HEK293T (cell line): Measurements from ENCODE around the gene OR10A5.

Experiments
- ARNT ChIP-seq: fragments of 450-650 bp; IDR thresholded peaks from 2 replicates; pipeline ENCODE4 v1.6.1; 2017; ENCODE audit warnings: mild to moderate bottlenecking
- ELF4 ChIP-seq: fragments of 450-650 bp; IDR thresholded peaks from 2 replicates; pipeline ENCODE4 v1.6.1; 2017; ENCODE audit warnings: antibody characterized with exemption
- FOXA1 ChIP-seq: fragments of 450-650 bp; IDR thresholded peaks from 2 replicates; pipeline ENCODE4 v1.6.1; 2016; ENCODE audit warnings: mild to moderate bottlenecking
- FOXM1 ChIP-seq: fragments of 450-650 bp; IDR thresholded peaks from 2 replicates; pipeline ENCODE4 v1.6.1; 2017; ENCODE audit warnings: mild to moderate bottlenecking, borderline replicate concordance
- SP1 ChIP-seq: fragments of 450-650 bp; IDR thresholded peaks from 2 replicates; pipeline ENCODE4 v1.6.1; 2017
- SUZ12 ChIP-seq: fragments of 450-650 bp; IDR thresholded peaks from 2 replicates; pipeline ENCODE4 v1.6.1; 2016; ENCODE audit warnings: mild to moderate bottlenecking
- ZNF384 ChIP-seq: fragments of 450-650 bp; IDR thresholded peaks from 2 replicates; pipeline ENCODE4 v1.6.1; 2016
- TF ChIP-seq, protein P1 (sequence below): fragments of 450-650 bp; IDR thresholded peaks from 2 replicates; pipeline ENCODE4 v1.6.1; 2016

DNA sequence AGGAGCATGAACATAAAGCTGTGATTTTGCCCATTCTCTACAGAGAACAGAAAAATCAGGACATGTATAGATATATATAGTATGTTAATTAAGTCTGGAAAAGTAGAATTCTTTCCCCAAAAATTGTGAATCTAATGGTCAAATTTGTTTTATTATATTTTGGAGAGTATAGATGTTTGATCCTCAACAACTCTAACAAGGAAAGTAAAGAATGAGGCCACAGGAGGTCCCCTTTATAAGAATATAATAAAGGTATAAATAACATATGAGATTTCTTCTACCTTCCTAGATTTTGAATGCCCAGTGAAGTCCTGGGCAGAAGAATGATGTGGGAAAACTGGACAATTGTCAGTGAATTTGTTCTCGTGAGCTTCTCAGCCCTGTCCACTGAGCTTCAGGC is 30.8 kb downstream of the OR10A5 start, which contains the start of gene OR10A4:
- TF ChIP-seq SP1 (no peak), ELF4 (no peak), ARNT (no peak), FOXM1 (no peak), FOXA1 (no peak), SUZ12 (no peak), ZNF384 (no peak)
- TF ChIP-seq, protein P1, sequence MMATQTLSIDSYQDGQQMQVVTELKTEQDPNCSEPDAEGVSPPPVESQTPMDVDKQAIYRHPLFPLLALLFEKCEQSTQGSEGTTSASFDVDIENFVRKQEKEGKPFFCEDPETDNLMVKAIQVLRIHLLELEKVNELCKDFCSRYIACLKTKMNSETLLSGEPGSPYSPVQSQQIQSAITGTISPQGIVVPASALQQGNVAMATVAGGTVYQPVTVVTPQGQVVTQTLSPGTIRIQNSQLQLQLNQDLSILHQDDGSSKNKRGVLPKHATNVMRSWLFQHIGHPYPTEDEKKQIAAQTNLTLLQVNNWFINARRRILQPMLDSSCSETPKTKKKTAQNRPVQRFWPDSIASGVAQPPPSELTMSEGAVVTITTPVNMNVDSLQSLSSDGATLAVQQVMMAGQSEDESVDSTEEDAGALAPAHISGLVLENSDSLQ = no peak
